GM21619 (cell line): Measurements from ENCODE around the gene CPM.
"Not testable (repeated sequence)": the region's sequence is repeated elsewhere in the genome, so short reads cannot be mapped to it uniquely, and the experiment has no call there.

ENCODE experiments used
- ATAC-seq: cut with Tn5 transposase; IDR thresholded peaks from one replicate; pipeline ENCODE4 v1.9.1; 2021; ENCODE audit not compliant: unreplicated experiment

CPM gene

DNA sequence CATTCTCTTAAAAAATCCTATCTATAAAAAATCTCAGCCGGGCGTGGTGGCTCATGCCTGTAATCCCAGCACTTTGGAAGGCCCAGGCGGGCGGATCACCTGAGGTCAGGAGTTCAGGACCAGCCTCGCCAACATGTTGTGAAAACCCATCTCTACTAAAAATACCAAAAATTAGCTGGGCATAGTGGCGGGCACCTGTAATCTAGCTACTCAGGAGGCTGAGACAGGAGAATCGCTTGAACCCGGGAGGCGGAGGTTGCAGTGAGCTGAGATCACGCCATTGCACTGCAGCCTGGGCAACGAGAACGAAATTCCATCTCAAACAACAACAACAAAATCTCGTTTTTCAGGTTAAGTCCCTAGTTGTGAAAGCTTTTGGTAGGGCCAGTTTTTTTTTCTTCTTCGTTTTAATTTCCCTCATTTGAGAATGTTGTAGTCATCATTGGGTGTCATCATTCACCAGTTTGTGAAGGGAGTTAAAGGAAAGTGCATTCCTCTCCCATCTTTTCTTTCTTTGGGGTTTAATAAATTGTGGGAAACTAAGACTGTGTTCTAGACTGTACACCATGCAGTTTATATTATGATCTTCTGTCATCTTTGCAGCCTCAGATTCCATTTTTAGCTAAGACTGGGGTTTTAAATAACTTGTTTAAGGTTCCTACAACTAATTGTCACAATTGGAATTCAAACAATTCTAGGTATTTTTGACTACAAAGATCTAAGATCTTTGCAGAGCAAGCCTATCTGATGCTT is 101.0 kb downstream of the CPM start:
- no peak for ATAC-seq

- no peak for ATAC-seq
These were observed 101.7 kb downstream of the CPM start for GRCh38 chr12:68831272-68831671.

- no peak for ATAC-seq
These were observed 104.3 kb downstream of the CPM start for GRCh38 chr12:68828672-68829068.

DNA sequence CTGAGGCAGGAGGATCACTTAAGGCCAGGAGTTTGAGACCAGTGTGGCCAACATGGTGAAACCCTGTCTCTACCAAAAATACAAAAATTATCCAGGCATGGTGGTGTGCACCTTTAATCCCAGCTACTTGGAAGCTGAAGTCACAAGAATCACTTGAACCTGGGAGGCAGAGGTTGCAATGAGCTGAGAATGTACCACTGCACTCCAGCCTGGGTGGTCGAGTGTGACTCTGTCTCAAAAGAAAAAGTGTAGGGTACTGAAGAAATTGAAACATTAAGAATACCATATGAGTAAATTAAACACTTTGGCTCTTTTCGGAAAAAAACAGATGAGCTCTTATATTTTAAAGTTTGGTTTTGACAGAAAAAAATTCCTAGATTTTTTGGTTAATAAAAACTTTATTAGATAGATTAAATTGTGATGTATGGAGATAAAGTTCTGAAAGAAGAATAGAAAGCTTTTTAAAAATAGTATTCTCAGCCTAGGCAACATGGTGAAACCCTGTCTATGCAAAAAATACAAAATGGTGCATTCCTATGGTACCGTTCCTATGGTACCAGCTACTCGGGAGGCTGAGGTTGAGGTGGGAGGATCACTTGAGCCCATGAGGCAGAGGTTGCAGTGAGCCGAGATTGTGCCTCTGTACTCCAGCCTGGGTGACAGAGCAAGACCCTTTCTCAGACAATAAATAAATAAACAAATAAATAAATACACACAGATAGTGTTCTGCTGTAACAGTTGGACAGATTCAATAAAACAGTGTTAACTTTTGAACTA is 104.9 kb downstream of the CPM start:
- no peak for ATAC-seq

DNA sequence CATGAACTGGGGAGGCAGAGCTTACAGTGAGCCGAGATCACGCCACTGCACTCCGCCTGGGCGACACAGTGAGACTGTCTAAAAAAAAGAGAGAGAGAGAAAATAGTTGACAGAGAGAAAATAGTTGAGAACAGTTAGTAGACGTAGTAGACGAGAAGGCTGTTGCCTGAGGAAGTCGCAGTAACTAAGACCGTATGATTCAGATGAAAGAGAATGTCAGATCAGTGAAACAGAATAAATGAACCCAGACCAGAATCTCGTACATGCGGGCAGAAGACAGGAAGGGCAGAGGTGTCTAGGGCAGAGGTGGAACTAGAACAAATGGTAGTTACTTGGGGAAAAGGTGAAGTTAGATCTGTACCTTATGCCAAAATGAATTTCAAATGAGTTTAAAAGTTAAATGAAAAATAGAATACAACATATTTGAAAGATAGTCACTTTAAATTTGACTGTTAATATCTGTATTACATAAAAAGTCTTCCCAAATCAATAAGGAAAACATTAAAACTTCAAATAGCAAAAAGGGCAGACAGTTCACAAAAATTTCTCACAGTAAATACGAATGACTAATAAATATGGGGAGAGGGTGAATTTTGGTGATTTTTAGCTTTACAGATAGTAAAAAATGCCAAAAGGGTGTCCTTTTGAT is 107.3 kb downstream of the CPM start:
- no peak for ATAC-seq

- no peak for ATAC-seq
These were observed 108.2 kb downstream of the CPM start for GRCh38 chr12:68824597-68825250.

DNA sequence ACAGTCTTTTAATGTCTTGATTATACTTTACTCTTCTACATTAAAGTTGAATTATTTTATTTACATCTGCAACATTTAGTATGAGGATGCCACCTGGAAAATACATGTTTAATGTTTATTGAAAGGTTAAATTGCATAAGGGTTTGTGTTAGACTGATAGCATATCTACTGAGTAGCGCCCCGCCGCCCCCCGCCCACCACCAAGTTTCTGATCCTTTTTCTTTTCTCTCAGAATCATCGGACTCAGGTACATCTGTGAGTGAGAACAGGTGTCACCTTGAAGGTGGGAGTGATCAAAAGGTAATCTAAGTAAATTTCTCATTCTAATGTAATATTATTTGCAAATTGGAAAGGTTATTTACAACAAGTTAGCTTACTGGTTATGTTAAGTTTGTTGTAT is 108.8 kb downstream of the CPM start:
- no peak for ATAC-seq

GRCh38 chr12:68823696-68824095 is 109.3 kb downstream of the CPM start:
- no peak for ATAC-seq

- no peak for ATAC-seq
These were observed 111.4 kb downstream of the CPM start for GRCh38 chr12:68821357-68822188.

GRCh38 chr12:68819481-68819880 is 113.5 kb downstream of the CPM start:
- not testable (repeated sequence) for ATAC-seq

DNA sequence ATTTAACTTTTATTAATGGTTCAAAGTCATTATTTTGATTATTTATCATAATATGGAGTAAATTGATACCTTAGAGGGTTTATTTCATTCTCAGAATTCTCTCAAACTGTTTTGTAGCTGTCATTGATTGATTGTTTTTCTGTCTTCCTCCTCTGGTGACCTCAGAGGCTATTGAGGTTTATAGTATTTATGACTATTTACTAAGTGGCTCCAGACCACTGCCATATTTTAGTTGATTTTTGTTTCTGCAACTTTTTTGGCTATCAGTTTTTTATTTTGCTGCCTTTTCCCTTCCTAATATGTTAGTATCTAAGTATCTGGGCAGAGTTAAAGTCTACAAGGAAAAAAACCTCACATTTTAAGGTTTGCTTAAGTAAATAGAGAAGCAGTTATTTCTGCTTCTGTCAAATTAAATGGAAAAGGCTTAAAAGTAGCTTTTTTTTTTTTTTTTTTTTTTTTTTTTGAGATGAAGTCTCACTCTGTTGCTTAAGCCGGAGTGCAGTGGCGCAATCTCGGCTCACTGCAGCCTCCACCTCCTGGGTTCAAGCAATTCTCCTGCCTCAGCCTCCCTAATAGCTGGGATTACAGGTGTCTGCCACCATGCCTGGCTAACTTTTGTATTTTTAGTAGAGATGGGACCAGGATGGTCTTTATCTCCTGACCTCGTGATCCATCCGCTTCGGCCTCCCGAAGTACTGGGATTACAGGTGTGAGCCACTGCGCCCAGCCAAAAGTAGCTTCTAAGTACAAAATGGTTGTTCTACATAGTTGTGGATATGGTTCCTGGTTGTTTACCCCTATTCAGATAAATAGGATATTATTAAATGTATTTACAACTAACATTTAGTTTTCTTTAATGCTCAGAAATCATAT is 116.8 kb downstream of the CPM start:
- ATAC-seq, result no peak

GRCh38 chr12:68815232-68815927 is 117.6 kb downstream of the CPM start:
- ATAC-seq, result no peak

DNA sequence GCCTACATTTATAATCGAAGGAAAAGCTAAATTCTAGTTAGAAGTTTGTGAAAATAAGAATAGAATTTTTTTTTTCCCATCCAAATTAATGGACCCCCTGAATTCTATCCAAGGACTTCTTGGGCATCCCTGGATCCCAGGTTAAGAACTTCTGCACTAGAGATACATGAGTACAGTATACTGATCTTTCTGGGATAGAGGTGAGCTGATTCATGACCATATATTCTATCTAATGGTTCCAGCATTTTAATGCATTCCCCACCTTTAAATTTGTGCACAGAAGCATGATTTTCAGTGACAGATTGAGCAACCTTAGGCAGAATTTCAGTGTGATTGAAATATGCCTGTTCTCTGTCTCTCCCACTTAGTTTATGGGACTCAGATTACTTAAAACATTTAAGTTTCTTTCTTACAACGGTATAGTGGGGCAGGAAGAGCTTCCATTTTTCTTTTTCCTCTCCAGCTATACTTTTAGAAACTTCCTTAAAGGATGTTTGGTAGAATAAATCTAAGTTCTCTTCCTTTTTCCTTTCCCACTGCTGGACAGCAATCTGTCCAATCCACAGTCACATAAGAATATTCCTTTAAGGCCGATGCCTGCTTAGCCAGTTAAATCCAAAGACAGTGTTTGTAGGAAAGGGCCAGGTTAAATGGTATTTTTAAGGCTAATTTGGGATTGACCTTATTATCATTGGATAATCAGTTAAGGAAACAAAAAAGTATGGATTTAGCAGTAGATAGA is 118.3 kb downstream of the CPM start:
- no peak for ATAC-seq

- ATAC-seq, result no peak
These were observed 119.8 kb downstream of the CPM start for GRCh38 chr12:68813242-68813593.

GRCh38 chr12:68812553-68813241 is 120.3 kb downstream of the CPM start:
- ATAC-seq, result no peak

DNA sequence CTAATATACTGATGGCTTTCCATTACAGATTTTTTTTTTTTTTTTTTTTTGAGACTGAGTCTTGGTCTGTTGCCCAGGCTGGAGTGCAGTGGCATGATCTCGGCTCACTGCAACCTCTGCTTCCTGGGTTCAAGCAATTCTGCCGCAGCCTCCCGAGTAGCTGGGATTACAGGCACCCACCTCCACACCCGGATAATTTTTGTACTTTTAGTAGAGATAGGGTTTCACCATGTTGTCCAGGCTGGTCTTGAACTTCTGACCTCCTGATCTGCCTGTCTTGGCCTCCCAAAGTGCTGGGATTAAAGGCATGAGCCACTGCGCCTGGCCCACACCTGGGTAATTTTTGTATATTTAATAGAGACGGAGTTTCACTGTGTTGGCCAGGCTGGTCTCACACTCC is 121.4 kb downstream of the CPM start:
- ATAC-seq, result not testable (repeated sequence)

DNA sequence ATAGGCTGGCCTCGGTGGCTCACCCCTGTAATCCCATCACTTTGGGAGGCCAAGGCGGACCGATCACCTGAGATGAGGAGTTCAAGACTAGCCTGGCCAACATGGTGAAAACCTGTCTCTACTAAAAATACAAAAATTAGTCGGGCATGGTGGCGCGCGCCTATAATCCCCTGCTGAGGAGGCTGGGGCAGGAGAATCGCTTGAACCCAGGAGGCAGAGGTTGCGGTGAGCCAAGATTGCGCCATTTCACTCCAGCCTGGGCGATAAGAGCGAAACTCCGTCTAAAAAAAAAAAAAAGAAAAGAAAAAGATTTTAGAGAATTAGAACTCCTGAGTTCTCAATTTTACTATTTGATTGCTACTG is 123.0 kb downstream of the CPM start:
- not testable (repeated sequence) for ATAC-seq
